Esophagus squamous epithelium (tissue), 5 donors: ENCODE results near the gene GPR119. TPM values are rescaled to one million over a fixed set of nuclear protein-coding genes. Genes with fewer than 3 reads are reported as not detected.

Source experiments
- DNase-seq: peaks from one replicate; lab custom pipeline; 2025; lab: John Stamatoyannopoulos, UW
- H3K27ac ChIP-seq, 4 donors: fragments of 200-600 bp; sonication (generic); one replicate each; pipeline ENCODE4 v1.5.1; 2016 to 2019; ENCODE audit warnings: mild to moderate bottlenecking in 1 of 4
- H3K27me3 ChIP-seq, 4 donors: fragments of 200-600 bp; sonication (generic); 1 replicate in 3 of 4; 2 replicates in 1 of 4; pipeline versions ENCODE4 v1.5.1 to v1.6.0; 2017 to 2021; ENCODE audit warnings: antibody characterized with exemption in 1 of 4
- H3K36me3 ChIP-seq, 3 donors: fragments of 200-600 bp; sonication (generic); one replicate each; pipeline ENCODE4 v1.5.1; 2016 to 2019
- H3K4me1 ChIP-seq, 3 donors: fragments of 200-600 bp; sonication (generic); one replicate each; pipeline ENCODE4 v1.5.1; 2017 to 2019
- H3K4me3 ChIP-seq, 4 donors: fragments of 200-600 bp; sonication (generic); 1 replicate in 3 of 4; 2 replicates in 1 of 4; pipeline ENCODE4 v1.5.1; 2016 to 2019; ENCODE audit warnings: mild to moderate bottlenecking in 2 of 4, moderate library complexity in 1 of 4
- H3K9me3 ChIP-seq, 3 donors: fragments of 200-600 bp; sonication (generic); one replicate each; pipeline ENCODE4 v1.5.1; 2016 to 2019
- CTCF ChIP-seq, 6 experiments: fragments of 450-650 bp in 4 of 6; fragments of 200-600 bp in 2 of 6; sonication (generic) in 2 of 6; IDR thresholded peaks; one replicate each; pipeline ENCODE4 v1.5.1; 2016 to 2019; ENCODE audit warnings: antibody characterized with exemption in 6 of 6, mild to moderate bottlenecking in 4 of 6, moderate library complexity in 4 of 6
- POLR2A ChIP-seq, 4 donors: fragments of 450-650 bp; IDR thresholded peaks; one replicate each; pipeline ENCODE4 v1.6.1; 2017; ENCODE audit warnings: antibody characterized with exemption in 4 of 4, mild to moderate bottlenecking in 4 of 4, moderate library complexity in 3 of 4
- WGBS, 2 donors: methylation state at CpG; one replicate each; pipeline ENCODE4 v1.1.5; 2018; 5-methylcytosine and 5-hydroxymethylcytosine counted together
- intact Hi-C: fragments of 100-400 bp; cut with DNase I; formaldehyde crosslinking; loops from one replicate; pipeline ENCODE4 v1.15.0; 2022
- total RNA-seq, 4 donors: library from RNA; depleted of rRNA; stranded (reverse); fragments of >200 nt; gene quantifications; one replicate each; pipeline ENCODE4 v1.1.0, GENCODE V29; 2016
- donor health status: DM: yes; HTN: yes; CAD: no.

GPR119 gene
- total RNA-seq, 4 donors from 2014 or later = not detected

- TF ChIP-seq POLR2A (IDR thresholded peaks at IDR 0.05) (no peak), CTCF (IDR thresholded peaks at IDR 0.05) (no peak)
- Histone ChIP-seq H3K9me3 (no peaks in the 10 kb centered on the region), H3K4me3 (no peak overlapping the region), H3K4me1 (no peaks in the 10 kb centered on the region), H3K27me3 (no peaks in the 10 kb centered on the region), H3K27ac (no peak overlapping the region), H3K36me3 (peaks cover 0 to 21% (median 4%) of the 10 kb centered on the region in 3 donors)
- no peak for DNase-seq
- 83% methylated on average over 3 of the region's 4 CpGs; no CpG with 5 or more reads in 1 of the 2 donors for WGBS, 2 donors
- intact Hi-C loops = no loop called here
Measured at GRCh38 chrX:130416785-130417184, 31.3 kb upstream of the GPR119 start.

- no peak for DNase-seq
- Histone ChIP-seq H3K4me3 (no peak overlapping the region), H3K9me3 (no peaks in the 10 kb centered on the region), H3K27me3 (no peaks in the 10 kb centered on the region), H3K36me3 (peaks cover 0 to 37% (median 4%) of the 10 kb centered on the region in 3 donors), H3K27ac (no peak overlapping the region), H3K4me1 (no peaks in the 10 kb centered on the region)
- TF ChIP-seq CTCF (IDR thresholded peaks at IDR 0.05) (no peak), POLR2A (IDR thresholded peaks at IDR 0.05) (no peak)
- intact Hi-C loops = no loop called here
- 79 to 90% methylated on average over 4 to 7 of the region's 7 CpGs for WGBS, 2 donors
Measured at GRCh38 chrX:130415201-130415600, 29.7 kb upstream of the GPR119 start.

- Histone ChIP-seq H3K4me3 (no peak overlapping the region), H3K4me1 (no peaks in the 10 kb centered on the region), H3K9me3 (no peaks in the 10 kb centered on the region), H3K27me3 (no peaks in the 10 kb centered on the region), H3K27ac (no peak overlapping the region), H3K36me3 (peaks cover 0 to 40% (median 4%) of the 10 kb centered on the region in 3 donors)
- TF ChIP-seq POLR2A (IDR thresholded peaks at IDR 0.05) = no peak
- no peak for TF ChIP-seq CTCF (IDR thresholded peaks at IDR 0.05)
- intact Hi-C loops = no loop called here
- 87 to 100% methylated on average over 1 to 5 of the region's 5 CpGs for WGBS, 2 donors
- DNase-seq = no peak
Measured at GRCh38 chrX:130414800-130415199, 29.3 kb upstream of the GPR119 start.

- Histone ChIP-seq H3K9me3 (no peaks in the 10 kb centered on the region), H3K27me3 (no peaks in the 10 kb centered on the region), H3K27ac (no peak overlapping the region), H3K36me3 (peaks cover 0 to 51% (median 4%) of the 10 kb centered on the region in 3 donors), H3K4me3 (no peak overlapping the region), H3K4me1 (no peaks in the 10 kb centered on the region)
- intact Hi-C loops = no loop called here
- no peak for DNase-seq
- 47 to 83% methylated on average over 1 to 2 of the region's 2 CpGs for WGBS, 2 donors
- TF ChIP-seq CTCF (IDR thresholded peaks at IDR 0.05) (no peak), POLR2A (IDR thresholded peaks at IDR 0.05) (no peak)
Measured at GRCh38 chrX:130413415-130413814, 27.9 kb upstream of the GPR119 start.

GRCh38 chrX:130402208-130402684 lies 16.8 kb upstream of the GPR119 start:
- no peak for TF ChIP-seq CTCF (IDR thresholded peaks at IDR 0.05)
- no peak for TF ChIP-seq POLR2A (IDR thresholded peaks at IDR 0.05)
- WGBS, 2 donors = 0 to 38% methylated on average over 9 to 10 of the region's 13 CpGs
- intact Hi-C loops = no loop called here

More at GRCh38 chrX:130402208-130402684, 16.8 kb upstream of the GPR119 start:
- H3K27ac ChIP-seq = peak overlapping the region; percentile 76 to 85 (median 82)
- no peaks in the 10 kb centered on the region for H3K27me3 ChIP-seq
- H3K4me3 ChIP-seq = peak overlapping the region; percentile 55 to 80 (median 62)
- no peaks in the 10 kb centered on the region for H3K9me3 ChIP-seq
- peaks cover 0 to 19% (median 0%) of the 10 kb centered on the region in 3 donors for H3K4me1 ChIP-seq
- DNase-seq = no peak
- peaks cover 0 to 25% (median 0%) of the 10 kb centered on the region in 3 donors for H3K36me3 ChIP-seq
